Measurements from ENCODE around the gene COLEC11. TPM values are rescaled to one million over a fixed set of nuclear protein-coding genes. Genes with fewer than 3 reads are reported as not detected.

COLEC11 gene
- total and polyA plus RNA-seq, 2 experiments from 2014 or later: 21.5 to 22.6 TPM

DNA sequence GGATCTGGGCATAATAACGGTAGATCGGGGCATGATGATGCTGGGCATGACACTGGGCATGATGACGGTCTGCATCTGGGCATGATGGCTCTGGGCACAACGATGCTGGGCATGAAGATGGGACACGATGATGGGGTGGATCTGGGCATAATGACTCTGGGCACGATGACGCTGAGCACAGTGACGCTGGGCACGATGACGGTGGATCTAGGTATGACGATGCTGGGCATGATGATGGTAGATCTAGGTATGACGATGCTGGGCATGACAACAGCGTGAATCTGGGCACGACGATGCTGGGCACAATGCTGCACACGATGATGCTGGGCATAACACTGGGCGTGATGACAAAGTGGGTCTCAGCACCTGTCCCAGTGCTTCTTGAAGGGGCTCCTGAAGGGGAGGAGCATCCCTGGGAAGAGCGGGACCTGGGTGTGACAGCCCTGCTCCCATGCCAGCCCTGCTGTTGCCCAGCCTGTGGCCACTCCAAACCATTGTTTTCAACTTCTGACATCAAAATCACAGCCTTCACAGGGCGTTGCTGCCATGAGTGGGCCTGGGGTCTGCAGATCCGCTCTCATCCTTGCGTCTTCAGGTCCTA lies 32.7 kb downstream of the COLEC11 start:
- H3K4me1 ChIP-seq (ENCODE audit: insufficient read depth): no peaks in the 10 kb centered on the region
- no peaks in the 10 kb centered on the region for H4K20me1 ChIP-seq (ENCODE audit: insufficient read depth, poor library complexity, severe bottlenecking)
- H3K79me2 ChIP-seq: no peaks in the 10 kb centered on the region
- no peak overlapping the region for H2AFZ ChIP-seq
- WGBS (ENCODE audit: low lambda C conversion rate, missing lambda C conversion rate): 92% methylated on average over 21 of the region's 21 CpGs
- no peak overlapping the region for H3K27ac ChIP-seq
- no peaks in the 10 kb centered on the region for H3K9me3 ChIP-seq (ENCODE audit: low read depth)
- H3K4me2 ChIP-seq: no peak overlapping the region
- no peak overlapping the region for H3K4me3 ChIP-seq
- H3K36me3 ChIP-seq (replicated peaks; ENCODE audit: insufficient read depth, low read depth): no peaks in the 10 kb centered on the region
- no peaks in the 10 kb centered on the region for H3K27me3 ChIP-seq
- no peak for DNase-seq (ENCODE audit: low spot score)
- H3K9me2 ChIP-seq (replicated peaks; ENCODE audit: insufficient read depth): no peaks in the 10 kb centered on the region
- TF ChIP-seq EZH2phosphoT487 (IDR thresholded peaks at IDR 0.05; ENCODE audit: low read depth, severe bottlenecking, unreplicated experiment) (no peak), EZH2 (IDR thresholded peaks at IDR 0.05; ENCODE audit: borderline replicate concordance) (no peak)
- TF ChIP-seq, protein P1, sequence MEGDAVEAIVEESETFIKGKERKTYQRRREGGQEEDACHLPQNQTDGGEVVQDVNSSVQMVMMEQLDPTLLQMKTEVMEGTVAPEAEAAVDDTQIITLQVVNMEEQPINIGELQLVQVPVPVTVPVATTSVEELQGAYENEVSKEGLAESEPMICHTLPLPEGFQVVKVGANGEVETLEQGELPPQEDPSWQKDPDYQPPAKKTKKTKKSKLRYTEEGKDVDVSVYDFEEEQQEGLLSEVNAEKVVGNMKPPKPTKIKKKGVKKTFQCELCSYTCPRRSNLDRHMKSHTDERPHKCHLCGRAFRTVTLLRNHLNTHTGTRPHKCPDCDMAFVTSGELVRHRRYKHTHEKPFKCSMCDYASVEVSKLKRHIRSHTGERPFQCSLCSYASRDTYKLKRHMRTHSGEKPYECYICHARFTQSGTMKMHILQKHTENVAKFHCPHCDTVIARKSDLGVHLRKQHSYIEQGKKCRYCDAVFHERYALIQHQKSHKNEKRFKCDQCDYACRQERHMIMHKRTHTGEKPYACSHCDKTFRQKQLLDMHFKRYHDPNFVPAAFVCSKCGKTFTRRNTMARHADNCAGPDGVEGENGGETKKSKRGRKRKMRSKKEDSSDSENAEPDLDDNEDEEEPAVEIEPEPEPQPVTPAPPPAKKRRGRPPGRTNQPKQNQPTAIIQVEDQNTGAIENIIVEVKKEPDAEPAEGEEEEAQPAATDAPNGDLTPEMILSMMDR (IDR thresholded peaks at IDR 0.05; ENCODE audit: poor library complexity): no peak

- Histone ChIP-seq H2AFZ (no peak overlapping the region), H3K4me1 (ENCODE audit: insufficient read depth) (no peaks in the 10 kb centered on the region), H3K36me3 (replicated peaks; ENCODE audit: insufficient read depth, low read depth) (no peaks in the 10 kb centered on the region), H3K27ac (no peak overlapping the region), H3K4me3 (no peak overlapping the region), H3K79me2 (no peaks in the 10 kb centered on the region), H3K4me2 (no peak overlapping the region), H3K9me3 (ENCODE audit: low read depth) (no peaks in the 10 kb centered on the region), H3K27me3 (no peaks in the 10 kb centered on the region), H4K20me1 (ENCODE audit: insufficient read depth, poor library complexity, severe bottlenecking) (no peaks in the 10 kb centered on the region), H3K9me2 (replicated peaks; ENCODE audit: insufficient read depth) (no peaks in the 10 kb centered on the region)
- TF ChIP-seq, protein P1 (IDR thresholded peaks at IDR 0.05; ENCODE audit: poor library complexity): no peak
- TF ChIP-seq EZH2phosphoT487 (IDR thresholded peaks at IDR 0.05; ENCODE audit: low read depth, severe bottlenecking, unreplicated experiment) (no peak), EZH2 (IDR thresholded peaks at IDR 0.05; ENCODE audit: borderline replicate concordance) (no peak)
- 89% methylated on average over 10 of the region's 10 CpGs for WGBS (ENCODE audit: low lambda C conversion rate, missing lambda C conversion rate)
- DNase-seq (ENCODE audit: low spot score): no peak
These were observed 33.3 kb downstream of the COLEC11 start for GRCh38 chr2:3628241-3628679.

- Histone ChIP-seq H3K9me3 (ENCODE audit: low read depth) (no peaks in the 10 kb centered on the region), H3K4me1 (ENCODE audit: insufficient read depth) (no peaks in the 10 kb centered on the region), H3K27ac (no peak overlapping the region), H3K4me3 (no peak overlapping the region), H3K79me2 (no peaks in the 10 kb centered on the region), H3K36me3 (replicated peaks; ENCODE audit: insufficient read depth, low read depth) (no peaks in the 10 kb centered on the region), H4K20me1 (ENCODE audit: insufficient read depth, poor library complexity, severe bottlenecking) (no peaks in the 10 kb centered on the region), H2AFZ (no peak overlapping the region), H3K27me3 (no peaks in the 10 kb centered on the region), H3K9me2 (replicated peaks; ENCODE audit: insufficient read depth) (no peaks in the 10 kb centered on the region), H3K4me2 (no peak overlapping the region)
- WGBS (ENCODE audit: low lambda C conversion rate, missing lambda C conversion rate): 53% methylated on average over 12 of the region's 12 CpGs
- DNase-seq (ENCODE audit: low spot score): no peak
- no peak for TF ChIP-seq EZH2 (IDR thresholded peaks at IDR 0.05; ENCODE audit: borderline replicate concordance)
- TF ChIP-seq, protein P1 (IDR thresholded peaks at IDR 0.05; ENCODE audit: poor library complexity): peak; percentile 9
These were observed 33.9 kb downstream of the COLEC11 start for GRCh38 chr2:3628800-3629199.

Data from hepatocyte (in vitro differentiated cells).